Breast epithelium (tissue), 3 donors: ENCODE data around the gene STK17A.

ENCODE experiments used
- CTCF ChIP-seq, 3 donors: fragments of 450-650 bp; IDR thresholded peaks; one replicate each; pipeline ENCODE4 v1.5.1; 2016 to 2017; ENCODE audit warnings: antibody characterized with exemption in 3 of 3, mild to moderate bottlenecking in 3 of 3, moderate library complexity in 3 of 3
- POLR2A ChIP-seq: fragments of 450-650 bp; IDR thresholded peaks from one replicate; pipeline ENCODE4 v1.6.1; 2016; ENCODE audit warnings: antibody characterized with exemption, mild to moderate bottlenecking, moderate library complexity

DNA sequence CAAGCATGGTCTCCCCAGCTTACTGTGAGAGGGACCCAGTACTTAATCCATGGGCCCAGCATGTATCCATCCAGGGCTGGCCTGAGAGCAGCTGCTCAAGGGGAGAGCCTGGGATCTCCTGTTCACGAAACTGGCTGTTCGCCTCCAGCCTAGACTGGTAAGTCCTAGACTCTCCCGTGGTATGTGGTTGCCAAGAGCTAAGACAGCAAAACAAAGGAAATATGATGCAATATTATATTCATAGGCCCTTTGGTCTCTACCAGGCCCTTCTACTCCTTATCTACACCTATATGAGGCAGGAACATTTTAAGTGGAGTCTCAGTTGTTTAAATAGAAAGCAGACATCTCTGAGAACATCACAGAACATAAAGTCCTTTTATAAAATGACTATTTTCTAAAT, 28.9 kb upstream of the STK17A start:
- TF ChIP-seq CTCF (IDR thresholded peaks at IDR 0.05) (no peak), POLR2A (no peak)
